K562 (cell line): ENCODE results near the gene EPOP. TPM values are rescaled to one million over a fixed set of nuclear protein-coding genes. Genes with fewer than 3 reads are reported as not detected.

Experiments
- ATAC-seq: fragments of 200-7000 bp; cut with Tn5 transposase; 3 replicates; pipeline ENCODE4 v1.9.1; 2020; ENCODE audit warnings: moderate library complexity
- BruUV-seq: library from RNA; stranded (reverse); fragments of 400-500 nt; replicated peaks from 2 replicates; lab custom pipeline; 2021; lab: Mats Ljungman, UMichigan
- CTCF ChIA-PET: fragments of 300-600 bp; formaldehyde crosslinking; extraction: SDS; loops from one replicate; lab custom pipeline; 2021; ENCODE audit warnings: low intra/inter-chr PET ratio; lab: Yijun Ruan, JAX
- POLR2A ChIA-PET: fragments of 300-600, 350-650 bp; sonication (Branson Sonifier 250); formaldehyde crosslinking; extraction: SDS; loops from one replicate; lab custom pipeline; 2021; ENCODE audit warnings: antibody characterized with exemption, inconsistent platforms; lab: Yijun Ruan, JAX
- DNase-seq, 4 experiments: peaks; one replicate each; pipeline versions ENCODE4 v3.0.0 to v3.0.0-alpha.2; 2011 to 2018; ENCODE audit warnings: low spot score in 3 of 4, mixed read lengths in 3 of 4; ENCODE audit errors: extremely low read depth in 1 of 4
- FAIRE-seq: peaks from 2 replicates; lab custom pipeline; 2011; peaks lifted over from hg19 to GRCh38; lab: Jason Lieb, UNC
- H2AFZ ChIP-seq: 2 replicates; pipeline ENCODE4 v1.6.0; 2011; ENCODE audit warnings: low read depth, low read length, control low read depth, inconsistent platforms
- H3K27ac ChIP-seq: fragments of 200-600 bp; 3 replicates; pipeline ENCODE4 v1.8.0; 2011; ENCODE audit warnings: low read depth, mild to moderate bottlenecking, control low read depth, inconsistent platforms, low read length, moderate library complexity, mixed read lengths; ENCODE audit errors: extremely low read depth
- H3K27me3 ChIP-seq, 2 experiments: fragments of 300-600 bp in 1 of 2; 2 replicates in 1 of 2; 3 replicates in 1 of 2; pipeline versions ENCODE4 v1.6.0 to v1.8.0; 2011; ENCODE audit warnings: inconsistent platforms in 2 of 2, low read length in 2 of 2, mild to moderate bottlenecking in 1 of 2, mixed read lengths in 1 of 2, moderate library complexity in 1 of 2; ENCODE audit not compliant: control insufficient read depth in 2 of 2, insufficient read depth in 2 of 2
- H3K36me3 ChIP-seq: fragments of 300-600 bp; 3 replicates; pipeline ENCODE4 v1.8.0; 2011; ENCODE audit warnings: mild to moderate bottlenecking, low read length, inconsistent platforms; ENCODE audit not compliant: control insufficient read depth, insufficient read depth
- H3K4me1 ChIP-seq, 2 experiments: fragments of 200-600 bp in 1 of 2; replicated peaks in 1 of 2; 2 replicates in 1 of 2; 3 replicates in 1 of 2; pipeline versions ENCODE4 v1.5.1 to v1.8.0; 2011; ENCODE audit warnings: inconsistent platforms in 2 of 2, low read length in 2 of 2, mild to moderate bottlenecking in 1 of 2, mixed read lengths in 1 of 2, moderate library complexity in 1 of 2; ENCODE audit not compliant: control insufficient read depth in 2 of 2, insufficient read depth in 2 of 2
- H3K4me2 ChIP-seq: 2 replicates; pipeline ENCODE4 v1.6.1; 2011; ENCODE audit warnings: low read length, control low read depth, inconsistent platforms, mixed read lengths; ENCODE audit not compliant: insufficient read depth
- H3K4me3 ChIP-seq: fragments of 200-600 bp; sonication (generic), shearing (Covaris generic); 2 replicates; pipeline ENCODE4 v1.5.1; 2016; ENCODE audit warnings: control low read depth, inconsistent platforms
- H3K79me2 ChIP-seq: fragments of 200-600 bp; 3 replicates; pipeline ENCODE4 v1.8.0; 2011; ENCODE audit warnings: low read length, inconsistent platforms; ENCODE audit not compliant: control insufficient read depth, insufficient read depth
- H3K9ac ChIP-seq, 2 experiments: 2 replicates each; pipeline versions ENCODE4 v1.6.0 to v1.6.1; 2011; ENCODE audit warnings: low read depth in 2 of 2, low read length in 2 of 2, control low read depth in 1 of 2, inconsistent platforms in 1 of 2, mild to moderate bottlenecking in 1 of 2, mixed read lengths in 1 of 2; ENCODE audit not compliant: insufficient read depth in 1 of 2
- H3K9me1 ChIP-seq: one replicate; pipeline ENCODE4 v1.6.0; 2011; ENCODE audit warnings: inconsistent platforms, mild to moderate bottlenecking, low read length, moderate library complexity; ENCODE audit not compliant: control insufficient read depth, insufficient read depth
- H3K9me3 ChIP-seq: replicated peaks from 2 replicates; pipeline ENCODE4 v1.5.1; 2011; ENCODE audit warnings: low read depth, low read length, inconsistent platforms; ENCODE audit not compliant: control insufficient read depth, insufficient read depth
- H4K20me1 ChIP-seq: replicated peaks from 2 replicates; pipeline ENCODE4 v1.6.1; 2011; ENCODE audit warnings: low read length, inconsistent platforms, mixed read lengths; ENCODE audit not compliant: control insufficient read depth, insufficient read depth
- ATF1 ChIP-seq, 2 experiments: fragments of 450-650 bp in 1 of 2; IDR thresholded peaks; 2 replicates each; pipeline ENCODE4 v1.6.1; 2016; ENCODE audit warnings: missing compliant biosample characterization in 1 of 2, missing genetic modification characterization in 1 of 2
- BRCA1 ChIP-seq, 2 experiments: fragments of 450-650 bp in 1 of 2; sonication (generic) in 1 of 2; formaldehyde crosslinking in 1 of 2; IDR thresholded peaks; 2 replicates each; pipeline versions ENCODE4 v1.5.0 to v1.6.1; 2017 to 2020; ENCODE audit warnings: mild to moderate bottlenecking in 1 of 2, missing genetic modification reagents in 1 of 2
- CEBPB ChIP-seq: fragments of 450-650 bp; IDR thresholded peaks from 2 replicates; pipeline ENCODE4 v1.6.1; 2016; ENCODE audit warnings: missing genetic modification characterization, missing compliant biosample characterization
- CEBPZ ChIP-seq: fragments of 150-350 bp; IDR thresholded peaks from 2 replicates; pipeline ENCODE4 v1.6.1; 2014; ENCODE audit warnings: low read depth, mild to moderate bottlenecking, low read length, borderline replicate concordance
- DACH1 ChIP-seq: fragments of 450-650 bp; IDR thresholded peaks from 2 replicates; pipeline ENCODE4 v1.6.1; 2018; ENCODE audit not compliant: partially characterized antibody
- ETV5 ChIP-seq: sonication (generic); formaldehyde crosslinking; IDR thresholded peaks from 2 replicates; pipeline ENCODE4 v1.4.0; 2020; ENCODE audit warnings: low read depth, mild to moderate bottlenecking, missing genetic modification reagents
- NFYB ChIP-seq: IDR thresholded peaks from 2 replicates; pipeline ENCODE4 v1.6.1; 2011; ENCODE audit warnings: mild to moderate bottlenecking, moderate library complexity; ENCODE audit not compliant: insufficient read length; ENCODE audit errors: extremely low read depth
- PPARD ChIP-seq: fragments of 250-450 bp; sonication (Bioruptor Pico); IDR thresholded peaks from 2 replicates; pipeline ENCODE4 v1.8.0; 2022; ENCODE audit warnings: inconsistent platforms, mild to moderate bottlenecking, moderate library complexity
- SIRT6 ChIP-seq: IDR thresholded peaks from one replicate; pipeline ENCODE4 v1.6.1; 2012; ENCODE audit warnings: low read depth, mild to moderate bottlenecking, control low read depth, inconsistent platforms, low read length, moderate library complexity
- SPI1 ChIP-seq: IDR thresholded peaks from 2 replicates; pipeline ENCODE4 v1.6.1; 2011; ENCODE audit warnings: low read depth, low read length, control low read depth, borderline replicate concordance
- SRSF7 ChIP-seq: fragments of 200-400 bp; formaldehyde crosslinking; optimal IDR thresholded peaks from 2 replicates; pipeline ENCODE3; 2017; ENCODE audit warnings: mild to moderate bottlenecking, low read depth, low read length
- ZNF41 ChIP-seq: fragments of 250-450 bp; sonication (Bioruptor Pico); conservative IDR thresholded peaks from 2 replicates; pipeline ENCODE4 v1.4.0; 2020; ENCODE audit warnings: mild to moderate bottlenecking
- ZNF584 ChIP-seq: fragments of 200-800 bp; sonication (Bioruptor generic); IDR thresholded peaks from 2 replicates; pipeline ENCODE4 v1.6.1; 2016; ENCODE audit warnings: low read depth, mild to moderate bottlenecking, missing genetic modification characterization, missing compliant biosample characterization
- ZNF644 ChIP-seq: fragments of 200-800 bp; sonication (Bioruptor generic); IDR thresholded peaks from 2 replicates; pipeline ENCODE4 v1.6.1; 2016; ENCODE audit warnings: low read depth, missing genetic modification characterization, missing compliant biosample characterization
- ZSCAN29 ChIP-seq: fragments of 450-650 bp; IDR thresholded peaks from 2 replicates; pipeline ENCODE4 v1.6.1; 2017
- WGBS: fragments of 100-300 bp; shearing (Covaris generic); methylation state at CpG from one replicate; pipeline ENCODE4 v1.1.6; 2016; ENCODE audit warnings: low coverage, mixed read lengths; ENCODE audit not compliant: insufficient coverage; ENCODE audit errors: missing lambda C conversion rate; 5-methylcytosine and 5-hydroxymethylcytosine counted together
- in situ Hi-C: fragments of 300-500 bp; cut with MboI; formaldehyde crosslinking; loops from 4 replicates; pipeline ENCODE4 v1.15.0; 2018; ENCODE audit warnings: inconsistent platforms, mixed read lengths
- intact Hi-C: fragments of 100-400 bp; cut with micrococcal nuclease; formaldehyde crosslinking; loops from 2 replicates; pipeline ENCODE4 v1.14.2; 2022
- polyA plus RNA-seq, 8 experiments: library from polyadenylated mRNA; depleted of rRNA in 4 of 8; stranded (reverse) in 5 of 8; unstranded in 3 of 8; fragments of >200 nt; fragmentation: Nextera tagmentation in 2 of 8; fragmentation: Illumina TruSeq in 1 of 8; extraction: Ambion mirVana in 2 of 8; extraction: Trizol in 1 of 8; gene quantifications; 2 replicates each; pipeline versions ENCODE4 v1.2.1 to v1.2.3, GENCODE V29; 2011 to 2014; ENCODE audit warnings: inconsistent platforms in 1 of 8, missing spikeins in 1 of 8
- total RNA-seq, 7 experiments: library from RNA; depleted of rRNA in 6 of 7; stranded (reverse); fragments of >200 nt in 6 of 7; fragmentation: Illumina TruSeq in 2 of 7; extraction: Trizol in 2 of 7; gene quantifications; 2 replicates each; pipeline versions ENCODE4 v1.2.1 to v1.2.3, GENCODE V29; 2011 to 2021; ENCODE audit warnings: low replicate concordance in 1 of 7
- TF ChIP-seq, protein P1 (sequence below): IDR thresholded peaks from 3 replicates; pipeline ENCODE4 v1.6.1; 2011; ENCODE audit warnings: borderline replicate concordance, mild to moderate bottlenecking; ENCODE audit not compliant: insufficient read length, insufficient read depth

The EPOP gene
- total and polyA plus RNA-seq, 9 of the 15 experiments (the other 6 are each of a cell fraction or from before 2014, with no cell fraction given), result 0.41 to 10.6 (median 4.6) TPM

- in situ Hi-C loops (no loop called here), intact Hi-C loops (loop anchor here (1.0 to 5.0 kb wide), 3 partner anchors 85 to 315 kb away; partner anchors contain the start of gene SOCS7)
- no peaks in the 10 kb centered on the region for H3K9me3 ChIP-seq
- no peak overlapping the region for H2AFZ ChIP-seq
- WGBS, result 5% methylated on average over 7 of the region's 7 CpGs
- H4K20me1 ChIP-seq, result no peaks in the 10 kb centered on the region
- H3K79me2 ChIP-seq, result no peaks in the 10 kb centered on the region
- no peak overlapping the region for H3K9ac ChIP-seq
- H3K4me3 ChIP-seq, result no peak overlapping the region
- ChIA-PET CTCF (interaction anchor here (0.6 to 2.1 kb wide), 6 partner anchors 50 to 175 kb away, joined by 3 to 19 read pairs (median 4); no protein-coding TSS in a partner anchor), POLR2A (interaction anchor here (0.5 to 1.3 kb wide), 7 partner anchors 10 to 1043 kb away, joined by 3 to 5 read pairs (median 3); no protein-coding TSS in a partner anchor)
- H3K4me1 ChIP-seq, result peaks cover 0 to 7% of the 10 kb centered on the region in 2 experiments; a peak in 3 of 5 replicates
- peak; percentile 82 for ATAC-seq
- H3K4me2 ChIP-seq, result no peak overlapping the region
- peaks cover 9 to 18% of the 10 kb centered on the region in 2 experiments; a peak in 4 of 5 replicates for H3K27me3 ChIP-seq
- no peaks in the 10 kb centered on the region for H3K9me1 ChIP-seq
- peak; percentile 77 to 82 (median 78) for DNase-seq
- BruUV-seq, result no TSS peak
- H3K27ac ChIP-seq, result no peak overlapping the region
- H3K36me3 ChIP-seq, result no peaks in the 10 kb centered on the region
- no peak for FAIRE-seq
- no peak for TF ChIP-seq ZNF644
- TF ChIP-seq ZNF41 (CRISPR knock-in tag), result no peak
- TF ChIP-seq CEBPZ, result no peak
- TF ChIP-seq ZSCAN29, result no peak
- no peak for TF ChIP-seq ATF1 (CRISPR knock-in tag; IDR thresholded peaks at IDR 0.05)
- TF ChIP-seq ATF1 (tag; IDR thresholded peaks at IDR 0.05), result 0 out of 2 replicates have a peak, but pooled peaks have one; percentile 12
- no peak for TF ChIP-seq ETV5 (CRISPR knock-in tag)
- no peak for TF ChIP-seq ZNF584 (CRISPR knock-in tag)
- TF ChIP-seq NFYB, result no peak
- no peak for TF ChIP-seq SRSF7
- TF ChIP-seq SIRT6, result no peak
- no peak for TF ChIP-seq CEBPB (tag)
- no peak for TF ChIP-seq BRCA1 (IDR thresholded peaks at IDR 0.05)
- no peak for TF ChIP-seq BRCA1 (CRISPR knock-in tag; IDR thresholded peaks at IDR 0.05)
- TF ChIP-seq SPI1, result no peak
- TF ChIP-seq PPARD, result no peak
- TF ChIP-seq, protein P1, sequence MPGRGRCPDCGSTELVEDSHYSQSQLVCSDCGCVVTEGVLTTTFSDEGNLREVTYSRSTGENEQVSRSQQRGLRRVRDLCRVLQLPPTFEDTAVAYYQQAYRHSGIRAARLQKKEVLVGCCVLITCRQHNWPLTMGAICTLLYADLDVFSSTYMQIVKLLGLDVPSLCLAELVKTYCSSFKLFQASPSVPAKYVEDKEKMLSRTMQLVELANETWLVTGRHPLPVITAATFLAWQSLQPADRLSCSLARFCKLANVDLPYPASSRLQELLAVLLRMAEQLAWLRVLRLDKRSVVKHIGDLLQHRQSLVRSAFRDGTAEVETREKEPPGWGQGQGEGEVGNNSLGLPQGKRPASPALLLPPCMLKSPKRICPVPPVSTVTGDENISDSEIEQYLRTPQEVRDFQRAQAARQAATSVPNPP, result no peak
- TF ChIP-seq DACH1, result peak; percentile 21
Observed at GRCh38 chr17:38667099-38667786, 7.5 kb downstream of the EPOP start.
